ENCODE data around the gene SASH3.

SASH3 gene

DNA sequence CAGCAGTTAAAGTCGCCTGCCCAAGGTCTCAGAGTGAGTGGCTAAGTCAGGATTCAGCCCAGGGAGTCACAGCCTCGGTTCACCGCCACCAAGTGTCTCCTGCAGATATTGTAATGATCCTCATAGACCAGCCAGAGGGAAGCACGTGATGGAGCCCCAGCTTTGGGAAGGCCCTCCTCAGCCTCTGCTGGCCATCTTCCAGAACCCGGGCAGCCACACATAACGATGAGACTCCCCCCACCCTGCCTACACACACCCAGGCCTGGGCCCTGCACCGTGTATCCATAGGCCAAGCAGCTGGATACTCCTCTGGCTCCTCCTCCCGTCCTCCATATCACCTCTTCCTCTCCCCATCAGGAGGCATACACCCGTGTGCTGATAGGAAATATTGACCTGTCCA, 19.6 kb upstream of the SASH3 start:
- DNase-seq: no peak

- DNase-seq: no peak
Observed at GRCh38 chrX:129760981-129761380, 18.8 kb upstream of the SASH3 start.

- DNase-seq: no peak
Observed at GRCh38 chrX:129761596-129761995, 18.2 kb upstream of the SASH3 start.

- DNase-seq: no peak
Observed at GRCh38 chrX:129762448-129762847, 17.3 kb upstream of the SASH3 start.

DNA sequence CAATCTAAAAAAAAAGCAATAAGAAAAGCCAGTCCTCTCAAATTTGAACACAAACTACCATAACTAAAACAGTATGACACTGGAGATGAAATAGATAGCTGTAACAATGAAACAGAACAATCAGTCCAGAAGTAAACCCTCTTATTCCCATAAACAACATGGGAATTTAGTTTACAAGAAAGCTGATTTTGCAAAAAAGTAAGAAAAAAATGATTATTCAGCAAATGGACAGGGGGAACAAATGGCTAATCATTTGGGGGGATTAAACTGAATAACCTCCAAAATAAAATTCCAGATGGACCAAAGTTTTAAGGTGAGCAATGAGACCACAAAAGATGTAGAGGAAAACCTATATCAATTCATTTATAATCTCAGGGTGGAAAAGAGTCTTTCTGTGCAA, 16.1 kb upstream of the SASH3 start:
- no peak for DNase-seq

DNA sequence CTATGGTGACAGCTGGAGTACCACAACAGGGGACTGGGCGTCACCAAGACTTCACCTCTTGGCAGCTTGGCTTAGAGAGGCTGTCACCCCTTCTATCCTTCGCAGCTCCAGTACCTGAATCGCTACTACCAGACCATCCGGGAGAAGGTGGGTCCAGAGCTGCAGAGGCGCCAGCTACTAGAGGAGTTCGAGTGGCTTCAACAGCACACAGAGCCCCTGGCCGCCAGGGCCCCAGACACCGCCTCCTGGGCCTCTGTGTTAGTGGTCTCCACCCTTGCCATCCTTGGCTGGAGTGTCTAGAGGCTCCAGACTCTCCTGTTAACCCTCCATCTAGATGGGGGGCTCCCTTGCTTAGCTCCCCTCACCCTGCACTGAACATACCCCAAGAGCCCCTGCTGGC, 11.6 kb upstream of the SASH3 start:
- no peak for DNase-seq

DNA sequence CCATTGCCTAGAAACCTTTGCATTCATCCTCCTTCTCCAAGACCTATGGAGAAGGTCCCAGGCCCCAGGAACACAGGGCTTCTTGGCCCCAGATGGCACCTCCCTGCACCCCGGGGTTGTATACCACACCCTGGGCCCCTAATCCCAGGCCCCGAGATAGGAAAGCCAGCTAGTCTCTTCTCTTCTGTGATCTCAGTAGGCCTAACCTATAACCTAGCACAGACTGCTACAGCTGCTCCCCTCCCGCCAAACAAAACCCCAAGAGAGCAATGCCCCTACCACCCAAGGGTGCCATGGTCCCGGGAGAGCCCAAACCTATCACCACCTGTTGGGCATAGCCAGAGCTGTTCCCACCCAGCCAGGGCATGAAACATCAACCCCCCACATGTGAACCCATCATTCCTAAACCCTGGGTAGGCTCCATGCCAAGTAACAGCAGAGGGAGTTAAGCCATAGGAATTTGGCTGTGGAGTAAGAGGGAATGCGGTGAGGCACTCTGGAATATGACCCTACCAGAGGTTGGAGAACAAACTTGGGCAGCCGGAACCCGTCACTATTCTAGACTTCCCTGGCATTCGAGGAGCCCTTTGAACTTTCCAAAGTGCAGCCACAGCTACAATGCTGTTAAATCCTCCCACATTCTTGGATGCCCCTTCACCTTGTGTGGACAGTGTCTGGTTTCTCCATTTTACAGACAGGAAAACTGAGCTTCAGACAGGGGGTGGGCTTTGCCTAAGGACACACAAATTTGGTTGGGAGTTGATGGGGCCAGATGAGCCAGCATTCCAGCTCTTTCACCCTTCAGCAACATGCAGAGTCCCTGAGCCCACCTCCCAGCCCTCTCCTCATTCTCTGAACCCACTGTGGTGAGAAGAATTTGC, 10.9 kb upstream of the SASH3 start:
- DNase-seq: no peak

- DNase-seq: no peak
Observed at GRCh38 chrX:129769467-129770154, 10.1 kb upstream of the SASH3 start.

DNA sequence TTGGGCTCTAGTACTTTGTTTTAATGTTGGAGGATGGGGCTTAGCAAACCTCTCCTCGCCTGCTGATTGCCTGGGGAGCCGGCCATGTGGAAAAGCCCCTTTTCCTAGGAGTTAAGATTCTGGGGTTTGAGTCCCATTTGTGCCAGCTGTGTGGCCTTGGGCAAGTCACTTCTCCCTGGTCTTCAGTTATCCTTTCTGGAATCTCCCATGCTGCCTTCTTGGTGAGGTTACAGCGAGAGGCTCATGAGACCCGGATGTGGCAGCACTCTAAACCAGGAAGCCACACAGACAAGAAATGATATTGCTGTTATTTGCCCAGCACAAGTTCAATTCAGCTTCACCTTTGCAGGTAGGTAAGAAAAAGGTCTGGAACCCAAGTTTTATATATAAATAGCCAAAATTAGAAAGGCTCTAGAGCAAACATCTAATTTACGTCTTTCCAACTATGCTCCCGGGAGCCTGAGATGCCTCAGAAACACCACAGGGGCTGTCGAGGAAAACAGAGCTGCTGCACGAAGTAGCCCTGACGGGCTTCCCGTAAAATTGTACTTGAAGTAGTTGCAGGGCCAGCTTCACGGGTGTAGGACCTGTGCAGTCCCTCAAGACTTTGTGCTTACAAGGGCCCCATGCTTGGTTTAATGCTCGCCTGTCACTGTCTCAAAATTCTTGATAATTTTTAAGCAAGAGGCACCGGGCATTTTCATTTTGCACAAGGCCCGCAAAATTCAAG, 8.3 kb upstream of the SASH3 start:
- DNase-seq: no peak

GRCh38 chrX:129772796-129773431, 6.8 kb upstream of the SASH3 start:
- DNase-seq: no peak

DNA sequence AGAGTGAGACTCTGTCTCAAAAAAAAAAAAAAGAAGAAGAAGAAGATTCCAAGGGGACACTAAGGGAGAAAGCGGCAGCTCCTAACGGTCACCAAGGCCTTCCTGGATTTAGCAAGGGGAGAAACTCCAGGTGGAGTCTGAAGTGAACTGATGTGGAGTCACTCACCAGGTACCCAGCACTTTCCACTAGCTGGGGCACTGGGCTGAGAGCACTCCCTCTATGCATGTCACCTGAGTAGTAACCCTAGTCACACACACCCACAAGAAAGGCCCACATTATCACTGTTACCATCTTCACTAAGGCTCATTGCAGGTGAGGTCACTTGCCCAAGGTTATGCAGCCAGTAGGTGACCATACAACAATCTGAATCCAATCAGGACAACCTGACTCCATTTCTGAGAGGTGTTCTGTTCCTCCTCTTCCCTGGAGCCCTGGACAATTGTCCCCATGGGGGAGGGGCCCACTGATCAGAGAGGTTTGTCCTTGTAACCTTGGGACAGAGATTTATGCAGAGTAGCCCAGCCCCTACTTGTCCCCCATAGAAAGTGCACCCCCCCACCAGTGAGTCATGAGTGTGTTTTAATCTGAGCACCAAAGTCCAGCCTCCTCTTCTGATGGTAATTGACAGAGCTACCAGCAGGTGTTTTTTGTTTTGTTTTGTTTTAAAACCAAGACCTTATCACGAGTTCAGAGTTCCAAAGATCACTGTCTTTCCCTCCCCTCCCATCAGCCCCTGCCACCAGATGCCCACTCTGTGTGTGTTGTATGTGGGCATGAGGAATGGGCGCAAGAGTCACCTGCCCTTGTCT, 5.9 kb upstream of the SASH3 start:
- no peak for DNase-seq

GRCh38 chrX:129777218-129778030, 2.3 kb upstream of the SASH3 start:
- DNase-seq: no peak

GRCh38 chrX:129779086-129779672, 570 bp upstream of the SASH3 start:
- no peak for DNase-seq

DNA sequence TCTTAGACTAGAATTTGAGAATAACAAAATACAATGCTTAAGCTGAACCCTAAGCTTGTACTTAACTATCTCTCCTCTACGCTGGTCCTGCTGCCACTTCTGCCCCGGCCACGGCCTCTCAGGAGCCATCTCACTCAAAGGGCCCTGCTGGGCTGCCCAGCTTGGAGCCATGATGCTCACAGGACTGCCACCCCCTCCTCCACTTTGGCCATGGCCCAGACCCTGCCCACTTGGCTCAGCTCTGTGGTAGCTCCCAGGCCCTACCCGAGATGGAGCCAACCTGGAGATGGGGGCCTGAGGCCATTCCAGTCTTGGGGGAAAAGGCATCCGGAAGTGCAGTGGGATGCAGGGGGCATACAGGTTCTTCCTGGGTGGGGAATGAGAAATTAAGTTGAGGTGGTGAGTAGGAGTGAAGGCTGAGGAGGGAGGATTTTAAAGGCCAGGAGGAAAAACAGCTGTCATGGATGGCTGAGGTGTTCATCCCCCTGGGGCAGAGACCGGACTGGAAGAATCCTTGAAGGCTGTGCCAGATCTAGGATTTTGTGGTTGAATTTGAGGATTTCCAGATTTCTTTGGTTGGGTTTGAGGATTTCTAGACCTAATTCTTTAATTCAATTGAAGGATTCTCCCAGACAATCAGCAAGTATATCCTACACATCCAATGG, 824 bp downstream of the SASH3 start:
- no peak for DNase-seq

DNA sequence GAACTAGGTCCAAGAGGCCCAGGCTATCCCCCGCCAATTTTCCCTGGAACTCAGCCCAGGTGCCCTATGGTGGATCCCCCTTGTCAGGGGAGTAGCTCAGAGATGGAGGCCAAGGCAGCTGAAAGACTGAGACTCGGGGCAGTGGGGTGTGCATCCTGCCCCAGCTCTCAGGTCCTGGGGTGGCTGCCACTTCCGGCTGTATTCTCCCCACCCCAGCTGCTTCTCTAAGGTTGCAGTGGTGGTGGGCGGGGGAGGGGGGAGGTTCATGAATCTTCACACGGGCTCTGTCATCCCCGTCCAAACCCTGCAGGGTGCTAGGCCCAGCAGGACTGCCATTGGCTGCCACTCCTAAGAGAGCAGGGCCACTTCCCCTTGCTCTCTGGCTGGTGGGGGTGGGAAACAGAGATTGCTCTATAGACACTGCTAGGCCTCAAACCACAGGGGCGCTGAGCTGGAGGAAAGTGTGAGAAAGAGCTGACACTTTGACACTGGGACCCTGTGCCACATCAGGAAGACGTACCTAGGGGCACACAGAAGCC, 1.5 kb downstream of the SASH3 start:
- no peak for DNase-seq

DNA sequence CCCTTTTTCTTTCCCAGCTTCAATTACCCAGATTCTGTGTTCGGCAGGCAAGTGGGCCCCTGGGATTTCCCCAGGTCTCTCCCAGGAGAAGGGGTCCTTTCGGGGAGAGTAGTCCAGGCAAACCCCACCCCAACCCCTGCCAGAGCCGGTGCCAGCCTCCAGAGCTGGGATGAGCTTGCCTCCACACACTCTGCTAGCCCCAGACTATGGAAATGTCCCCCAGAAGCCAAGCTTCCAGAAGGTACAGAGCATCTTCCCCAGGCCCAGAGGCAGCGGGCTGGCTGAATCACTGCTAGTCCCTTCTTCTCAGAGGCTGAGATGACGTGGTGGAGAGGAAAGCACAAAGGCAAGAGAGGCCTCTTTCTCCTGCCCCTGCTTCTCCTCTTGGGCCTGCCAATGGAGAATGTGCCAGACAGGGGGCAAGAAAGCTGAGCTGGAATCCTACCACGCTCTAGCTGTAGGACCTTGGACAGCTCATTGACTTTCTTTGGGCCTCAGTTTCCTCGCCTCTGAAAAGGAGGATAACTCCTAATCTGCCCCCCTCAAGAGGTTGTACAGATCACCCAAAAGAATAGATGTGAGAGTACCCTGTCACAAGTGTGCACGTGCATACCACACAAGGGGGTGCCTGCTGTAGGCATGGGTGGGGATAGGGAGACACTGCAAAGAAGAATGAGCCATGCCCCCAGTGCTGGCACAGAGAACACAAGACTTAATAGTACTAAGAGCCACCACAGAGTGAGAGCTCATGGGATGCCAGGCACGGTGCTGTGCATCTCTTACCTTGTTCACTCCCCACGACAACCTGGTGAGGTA, 2.1 kb downstream of the SASH3 start:
- no peak for DNase-seq

DNA sequence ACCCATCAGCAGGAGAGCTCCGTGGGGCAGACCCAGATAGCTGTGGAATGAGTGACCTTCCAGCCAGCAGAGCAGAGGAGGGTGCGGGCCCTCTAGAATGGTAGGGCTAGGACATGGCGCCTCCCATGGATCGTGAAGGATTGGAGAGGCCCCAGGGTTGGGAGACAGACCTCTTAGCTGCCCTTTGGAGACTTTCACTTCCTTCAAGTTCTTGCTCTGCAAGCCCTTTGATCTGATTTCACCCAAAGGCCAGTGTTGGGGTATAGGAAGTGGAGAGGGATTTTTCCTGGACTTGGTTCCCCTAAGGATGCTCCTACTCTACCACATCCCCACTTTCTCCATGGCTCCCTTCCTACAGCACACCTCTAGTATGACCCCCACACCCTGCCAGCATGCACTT, 3.0 kb downstream of the SASH3 start:
- no peak for DNase-seq

DNA sequence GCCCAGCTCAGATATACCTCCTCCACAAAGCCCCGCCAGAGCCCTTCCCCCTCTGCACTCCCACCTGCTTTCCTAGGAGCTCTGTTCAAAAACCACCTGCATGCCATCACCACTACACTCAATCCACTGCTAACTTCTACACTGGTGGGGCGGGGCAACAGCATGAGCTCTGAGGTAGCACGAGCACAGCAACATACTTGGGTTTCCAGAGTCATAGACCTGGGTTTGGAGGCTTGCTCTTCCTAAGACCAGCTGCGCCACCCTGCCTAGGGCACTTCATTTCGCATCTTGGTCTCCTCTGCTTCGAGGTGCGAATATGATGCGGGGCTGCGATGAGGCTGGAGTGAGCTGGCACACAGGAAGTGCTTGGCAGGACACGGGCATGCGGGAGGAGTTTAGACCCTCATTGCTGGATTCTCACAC, 3.6 kb downstream of the SASH3 start:
- DNase-seq: no peak

DNA sequence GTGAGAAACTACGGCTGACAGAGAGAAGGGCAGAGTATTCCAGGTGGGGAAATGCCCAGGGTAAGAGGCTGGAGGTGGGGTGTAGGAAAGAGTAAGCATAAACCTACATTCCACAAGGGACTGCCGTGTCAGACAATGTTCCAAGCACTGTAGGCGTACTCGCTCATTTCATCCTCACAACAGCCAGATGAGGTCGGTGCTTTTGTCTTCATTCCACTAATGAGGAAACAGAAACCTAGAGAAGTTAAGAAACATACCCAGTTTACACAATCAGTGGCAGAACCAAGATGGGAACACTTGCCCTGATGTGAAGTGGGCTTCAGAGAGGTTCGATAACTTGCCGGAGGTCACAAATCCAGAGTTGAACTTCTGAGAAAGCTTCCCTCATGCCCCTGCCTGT, 4.6 kb downstream of the SASH3 start:
- DNase-seq: no peak

All from NCI-H82 (cell line).